SK-N-SH treated with all-trans-retinoic acid at 6 μM for 48 hours (cell line): Measurements from ENCODE around the gene CDK1.

Source experiments
- GLIS3 ChIP-seq: fragments of 250-450 bp; sonication (Bioruptor Pico); IDR thresholded peaks from 2 replicates; pipeline ENCODE4 v1.5.0; 2020; ENCODE audit warnings: mild to moderate bottlenecking, moderate library complexity
- PPARA ChIP-seq: fragments of 250-450 bp; sonication (Bioruptor Pico); IDR thresholded peaks from 2 replicates; pipeline ENCODE4 v1.5.0; 2020; ENCODE audit warnings: mild to moderate bottlenecking, borderline replicate concordance
- SNAI2 ChIP-seq: fragments of 250-450 bp; sonication (Bioruptor Pico); IDR thresholded peaks from 2 replicates; pipeline ENCODE4 v1.5.0; 2020; ENCODE audit warnings: mild to moderate bottlenecking, moderate library complexity
- TCF4 ChIP-seq: fragments of 250-450 bp; sonication (Bioruptor Pico); IDR thresholded peaks from 2 replicates; pipeline ENCODE4 v1.8.0; 2021; ENCODE audit warnings: mild to moderate bottlenecking, moderate library complexity, borderline replicate concordance
- TOX ChIP-seq: fragments of 250-450 bp; sonication (Bioruptor Pico); IDR thresholded peaks from 2 replicates; pipeline ENCODE4 v1.8.0; 2021; ENCODE audit warnings: mild to moderate bottlenecking, moderate library complexity, borderline replicate concordance
- ZC3H10 ChIP-seq: fragments of 250-450 bp; sonication (Bioruptor Pico); IDR thresholded peaks from 2 replicates; pipeline ENCODE4 v1.5.1; 2021; ENCODE audit warnings: mild to moderate bottlenecking, moderate library complexity
- ZFP30 ChIP-seq: fragments of 450-650 bp; formaldehyde crosslinking; IDR thresholded peaks from 2 replicates; pipeline ENCODE4 v1.5.0; 2022; ENCODE audit warnings: mild to moderate bottlenecking, moderate library complexity
- ZNF565 ChIP-seq: fragments of 450-650 bp; formaldehyde crosslinking; conservative IDR thresholded peaks from 2 replicates; pipeline ENCODE4 v1.5.0; 2020; ENCODE audit warnings: low read depth, mild to moderate bottlenecking, moderate library complexity
- ZNF70 ChIP-seq: fragments of 450-650 bp; formaldehyde crosslinking; IDR thresholded peaks from 2 replicates; pipeline ENCODE4 v1.5.0; 2020; ENCODE audit warnings: mild to moderate bottlenecking, moderate library complexity
- ZNF8 ChIP-seq: fragments of 450-650 bp; formaldehyde crosslinking; IDR thresholded peaks from 2 replicates; pipeline ENCODE4 v1.5.0; 2020; ENCODE audit warnings: mild to moderate bottlenecking, moderate library complexity
- TF ChIP-seq, protein P1 (sequence below): fragments of 250-450 bp; sonication (Bioruptor Pico); IDR thresholded peaks from 2 replicates; pipeline ENCODE4 v1.8.0; 2020; ENCODE audit warnings: mild to moderate bottlenecking, moderate library complexity, borderline replicate concordance
- TF ChIP-seq, protein P2 (sequence below): fragments of 250-450 bp; sonication (Bioruptor Pico); IDR thresholded peaks from 2 replicates; pipeline ENCODE4 v1.5.1; 2020; ENCODE audit warnings: low read depth, mild to moderate bottlenecking, moderate library complexity

DNA sequence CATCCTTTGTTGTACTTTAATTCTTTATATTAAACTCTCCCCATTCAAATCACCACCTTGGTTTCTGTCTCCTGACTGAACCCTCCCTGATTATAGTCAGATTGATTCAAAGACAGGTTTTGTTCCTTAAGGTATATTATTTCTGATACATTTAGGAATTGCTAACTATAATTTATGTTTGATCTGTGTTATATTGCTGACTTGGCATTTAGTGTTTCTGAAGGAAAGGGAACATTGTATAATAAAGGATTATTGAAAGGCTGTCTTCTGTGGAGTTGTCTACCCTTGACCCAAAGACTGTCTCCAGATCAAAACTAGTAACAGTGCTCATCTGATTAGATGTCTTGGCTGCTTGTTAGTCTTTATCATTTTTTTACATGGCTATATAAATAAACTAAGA lies 10.3 kb downstream of the CDK1 start:
- TF ChIP-seq GLIS3 (no peak), ZNF8 (CRISPR knock-in tag) (no peak), TCF4 (CRISPR knock-in tag) (no peak), TOX (CRISPR knock-in tag) (no peak), ZFP30 (no peak), PPARA (CRISPR knock-in tag) (no peak), ZNF565 (no peak), ZNF70 (no peak), ZC3H10 (CRISPR knock-in tag) (no peak), SNAI2 (CRISPR knock-in tag) (no peak)
- TF ChIP-seq, protein P1, sequence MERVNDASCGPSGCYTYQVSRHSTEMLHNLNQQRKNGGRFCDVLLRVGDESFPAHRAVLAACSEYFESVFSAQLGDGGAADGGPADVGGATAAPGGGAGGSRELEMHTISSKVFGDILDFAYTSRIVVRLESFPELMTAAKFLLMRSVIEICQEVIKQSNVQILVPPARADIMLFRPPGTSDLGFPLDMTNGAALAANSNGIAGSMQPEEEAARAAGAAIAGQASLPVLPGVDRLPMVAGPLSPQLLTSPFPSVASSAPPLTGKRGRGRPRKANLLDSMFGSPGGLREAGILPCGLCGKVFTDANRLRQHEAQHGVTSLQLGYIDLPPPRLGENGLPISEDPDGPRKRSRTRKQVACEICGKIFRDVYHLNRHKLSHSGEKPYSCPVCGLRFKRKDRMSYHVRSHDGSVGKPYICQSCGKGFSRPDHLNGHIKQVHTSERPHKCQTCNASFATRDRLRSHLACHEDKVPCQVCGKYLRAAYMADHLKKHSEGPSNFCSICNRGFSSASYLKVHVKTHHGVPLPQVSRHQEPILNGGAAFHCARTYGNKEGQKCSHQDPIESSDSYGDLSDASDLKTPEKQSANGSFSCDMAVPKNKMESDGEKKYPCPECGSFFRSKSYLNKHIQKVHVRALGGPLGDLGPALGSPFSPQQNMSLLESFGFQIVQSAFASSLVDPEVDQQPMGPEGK (CRISPR knock-in tag) = no peak
- TF ChIP-seq, protein P2, sequence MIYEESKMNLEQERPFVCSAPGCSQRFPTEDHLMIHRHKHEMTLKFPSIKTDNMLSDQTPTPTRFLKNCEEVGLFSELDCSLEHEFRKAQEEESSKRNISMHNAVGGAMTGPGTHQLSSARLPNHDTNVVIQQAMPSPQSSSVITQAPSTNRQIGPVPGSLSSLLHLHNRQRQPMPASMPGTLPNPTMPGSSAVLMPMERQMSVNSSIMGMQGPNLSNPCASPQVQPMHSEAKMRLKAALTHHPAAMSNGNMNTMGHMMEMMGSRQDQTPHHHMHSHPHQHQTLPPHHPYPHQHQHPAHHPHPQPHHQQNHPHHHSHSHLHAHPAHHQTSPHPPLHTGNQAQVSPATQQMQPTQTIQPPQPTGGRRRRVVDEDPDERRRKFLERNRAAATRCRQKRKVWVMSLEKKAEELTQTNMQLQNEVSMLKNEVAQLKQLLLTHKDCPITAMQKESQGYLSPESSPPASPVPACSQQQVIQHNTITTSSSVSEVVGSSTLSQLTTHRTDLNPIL = no peak
